ENCODE results near the gene TOPBP1. TPM values are rescaled to one million over a fixed set of nuclear protein-coding genes. Genes with fewer than 3 reads are reported as not detected.

The TOPBP1 gene
- 18.2 TPM for total RNA-seq
- long read RNA-seq, full-length matches to known transcripts, result 5 of 12 reads
- long read RNA-seq, partial matches to known transcripts, result 4 of 12 reads
- long read RNA-seq, other reads (novel, unspliced or antisense), result 3 of 12 reads

DNA sequence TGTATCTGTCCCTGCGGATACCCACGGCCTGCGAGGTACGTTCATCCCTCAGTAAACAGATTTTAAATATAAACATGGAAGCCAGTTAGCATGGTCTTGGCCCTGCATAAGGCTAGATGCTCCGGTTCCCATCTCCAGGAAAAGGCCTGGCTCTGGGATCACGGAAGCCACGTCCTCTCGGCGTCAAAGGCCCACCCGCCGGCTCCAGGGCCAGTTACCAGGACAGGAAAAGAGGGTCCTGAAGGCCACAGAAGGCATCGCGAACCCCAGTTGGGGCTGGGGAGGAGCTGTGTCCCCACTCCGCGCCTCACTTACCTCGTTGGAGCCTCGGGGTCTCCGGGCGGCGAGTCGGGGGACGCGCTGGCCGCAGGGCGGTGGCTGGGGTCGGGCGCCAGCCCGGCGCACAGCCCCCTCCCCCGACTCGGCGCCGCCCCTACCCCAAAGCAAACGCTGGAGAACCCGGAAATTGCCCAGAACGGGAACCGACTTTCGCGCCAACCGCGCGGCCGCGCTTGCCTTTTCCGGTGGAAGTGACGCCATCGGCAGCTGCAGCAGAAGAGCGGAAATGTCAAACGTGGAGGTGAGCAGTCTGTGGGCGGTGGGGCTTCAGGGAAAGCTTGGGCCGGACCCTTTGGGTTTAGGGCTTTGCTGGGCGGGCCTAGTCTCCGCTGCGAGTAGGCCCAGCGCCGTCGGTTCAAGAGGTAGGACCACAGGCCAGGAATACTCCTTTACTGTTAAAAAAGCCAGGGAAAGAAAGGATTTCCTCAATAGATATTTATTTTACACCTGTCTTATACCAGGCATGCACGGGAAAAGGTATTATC is at the start of gene TOPBP1:
TSS of gene TOPBP1 (minus strand) at position 488 of the 824 bp plus-strand sequence. CDS start 814 bp downstream, outside the sequence.
- Histone ChIP-seq H3K4me1 (peaks cover 27% of the 10 kb centered on the region), H3K9me3 (no peaks in the 10 kb centered on the region), H3K27ac (peak within 1 kb of the TSS; percentile 84), H3K36me3 (peaks cover 24% of the 10 kb centered on the region), H3K4me3 (peak within 1 kb of the TSS; percentile 85), H3K27me3 (ENCODE audit: low read depth) (no peaks in the 10 kb centered on the region)
- peak; percentile 91 to 97 for ATAC-seq
- DNase-seq, result peak; percentile 88
- TF ChIP-seq, protein P1, sequence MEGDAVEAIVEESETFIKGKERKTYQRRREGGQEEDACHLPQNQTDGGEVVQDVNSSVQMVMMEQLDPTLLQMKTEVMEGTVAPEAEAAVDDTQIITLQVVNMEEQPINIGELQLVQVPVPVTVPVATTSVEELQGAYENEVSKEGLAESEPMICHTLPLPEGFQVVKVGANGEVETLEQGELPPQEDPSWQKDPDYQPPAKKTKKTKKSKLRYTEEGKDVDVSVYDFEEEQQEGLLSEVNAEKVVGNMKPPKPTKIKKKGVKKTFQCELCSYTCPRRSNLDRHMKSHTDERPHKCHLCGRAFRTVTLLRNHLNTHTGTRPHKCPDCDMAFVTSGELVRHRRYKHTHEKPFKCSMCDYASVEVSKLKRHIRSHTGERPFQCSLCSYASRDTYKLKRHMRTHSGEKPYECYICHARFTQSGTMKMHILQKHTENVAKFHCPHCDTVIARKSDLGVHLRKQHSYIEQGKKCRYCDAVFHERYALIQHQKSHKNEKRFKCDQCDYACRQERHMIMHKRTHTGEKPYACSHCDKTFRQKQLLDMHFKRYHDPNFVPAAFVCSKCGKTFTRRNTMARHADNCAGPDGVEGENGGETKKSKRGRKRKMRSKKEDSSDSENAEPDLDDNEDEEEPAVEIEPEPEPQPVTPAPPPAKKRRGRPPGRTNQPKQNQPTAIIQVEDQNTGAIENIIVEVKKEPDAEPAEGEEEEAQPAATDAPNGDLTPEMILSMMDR (IDR thresholded peaks at IDR 0.05), result no peak
- intact Hi-C loops (cut with DNase I), result no loop called here

- no peak for ATAC-seq
- no peaks in the 10 kb centered on the region for H3K9me3 ChIP-seq
- TF ChIP-seq, protein P1 (IDR thresholded peaks at IDR 0.05), result no peak
- no peak for DNase-seq
- no peak overlapping the region for H3K4me3 ChIP-seq
- H3K4me1 ChIP-seq, result no peaks in the 10 kb centered on the region
- no peak overlapping the region for H3K27ac ChIP-seq
- H3K27me3 ChIP-seq (ENCODE audit: low read depth), result no peaks in the 10 kb centered on the region
- H3K36me3 ChIP-seq, result no peaks in the 10 kb centered on the region
- intact Hi-C loops (cut with DNase I), result no loop called here
These were observed 49.3 kb upstream of the TOPBP1 start for GRCh38 chr3:133711013-133711412.

- no peaks in the 10 kb centered on the region for H3K36me3 ChIP-seq
- no peak overlapping the region for H3K27ac ChIP-seq
- no peaks in the 10 kb centered on the region for H3K4me1 ChIP-seq
- TF ChIP-seq, protein P1 (IDR thresholded peaks at IDR 0.05), result no peak
- no peaks in the 10 kb centered on the region for H3K27me3 ChIP-seq (ENCODE audit: low read depth)
- no peak for ATAC-seq
- no peaks in the 10 kb centered on the region for H3K9me3 ChIP-seq
- H3K4me3 ChIP-seq, result no peak overlapping the region
- intact Hi-C loops (cut with DNase I), result no loop called here
- no peak for DNase-seq
These were observed 47.5 kb upstream of the TOPBP1 start for GRCh38 chr3:133709139-133709750.

GRCh38 chr3:133706033-133706432 is 44.3 kb upstream of the TOPBP1 start:
- intact Hi-C loops (cut with DNase I), result no loop called here
- Histone ChIP-seq H3K36me3 (no peaks in the 10 kb centered on the region), H3K4me3 (no peak overlapping the region), H3K9me3 (no peaks in the 10 kb centered on the region), H3K4me1 (no peaks in the 10 kb centered on the region), H3K27me3 (ENCODE audit: low read depth) (no peaks in the 10 kb centered on the region), H3K27ac (no peak overlapping the region)
- ATAC-seq (no peak), DNase-seq (no peak)
- TF ChIP-seq, protein P1 (IDR thresholded peaks at IDR 0.05), result no peak

DNA sequence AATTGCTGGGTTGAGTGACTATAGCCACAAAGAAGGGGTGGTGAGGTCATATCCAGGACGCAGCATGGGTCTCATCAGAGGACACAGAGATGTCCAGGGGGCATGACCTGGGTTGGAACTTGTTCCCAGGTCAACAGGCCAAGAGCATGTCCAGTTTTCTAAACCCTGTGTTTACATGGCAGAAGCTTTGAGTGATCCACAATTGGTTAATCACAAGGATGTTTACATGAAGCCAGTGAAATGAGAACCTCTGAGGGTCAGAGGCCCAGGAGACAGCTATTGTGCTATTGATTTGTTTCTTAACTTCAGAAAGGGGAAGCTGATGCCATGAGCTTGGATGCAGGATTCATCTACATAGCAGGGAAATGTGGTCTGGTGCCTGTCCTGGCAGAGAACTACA is 42.2 kb upstream of the TOPBP1 start:
- DNase-seq (no peak), ATAC-seq (no peak)
- no peak overlapping the region for H3K4me3 ChIP-seq
- no peaks in the 10 kb centered on the region for H3K4me1 ChIP-seq
- H3K27ac ChIP-seq, result no peak overlapping the region
- intact Hi-C loops (cut with DNase I), result no loop called here
- H3K27me3 ChIP-seq (ENCODE audit: low read depth), result no peaks in the 10 kb centered on the region
- TF ChIP-seq, protein P1 (IDR thresholded peaks at IDR 0.05), result no peak
- no peaks in the 10 kb centered on the region for H3K9me3 ChIP-seq
- no peaks in the 10 kb centered on the region for H3K36me3 ChIP-seq
